HepG2 (cell line): Measurements from ENCODE around the gene ARHGEF6. TPM values are rescaled to one million over a fixed set of nuclear protein-coding genes. Genes with fewer than 3 reads are reported as not detected.

Source experiments
- ATAC-seq: fragments of 200-7000 bp; cut with Tn5 transposase; 3 replicates; pipeline ENCODE4 v1.9.1; 2020; ENCODE audit warnings: mild to moderate bottlenecking, moderate library complexity
- BruUV-seq: library from RNA; stranded (reverse); fragments of 400-500 nt; replicated peaks from 2 replicates; lab custom pipeline; 2021; lab: Mats Ljungman, UMichigan
- CTCF ChIA-PET: fragments of 300-600 bp; formaldehyde crosslinking; extraction: SDS; loops from one replicate; lab custom pipeline; 2021; ENCODE audit warnings: low total read pairs, inconsistent platforms, low intra/inter-chr PET ratio; lab: Yijun Ruan, JAX
- POLR2A ChIA-PET: fragments of 350-600 bp; sonication (Branson Sonifier 250); formaldehyde crosslinking; loops from one replicate; lab custom pipeline; 2020; ENCODE audit warnings: antibody characterized with exemption, inconsistent platforms; lab: Yijun Ruan, JAX
- DNase-seq: peaks from one replicate; pipeline ENCODE4 v3.0.0-alpha.2; 2015; ENCODE audit warnings: low spot score
- FAIRE-seq: peaks from 3 replicates; lab custom pipeline; 2011; peaks lifted over from hg19 to GRCh38; lab: Jason Lieb, UNC
- H2AFZ ChIP-seq: one replicate; pipeline ENCODE4 v1.6.1; 2011; ENCODE audit warnings: low read length, inconsistent platforms
- H3K27ac ChIP-seq: fragments of 300-600 bp; 3 replicates; pipeline ENCODE4 v1.8.0; 2011; ENCODE audit warnings: mixed run types, mild to moderate bottlenecking, mixed read lengths, low read length, inconsistent platforms; ENCODE audit not compliant: insufficient read depth; ENCODE audit errors: extremely low read length
- H3K27me3 ChIP-seq, 2 experiments: fragments of 200-600 bp in 1 of 2; 2 replicates in 1 of 2; 3 replicates in 1 of 2; pipeline versions ENCODE4 v1.6.0 to v1.8.0; 2011; ENCODE audit warnings: low read length in 2 of 2, mild to moderate bottlenecking in 2 of 2, moderate library complexity in 2 of 2, inconsistent platforms in 1 of 2; ENCODE audit not compliant: insufficient read depth in 2 of 2, control insufficient read depth in 1 of 2
- H3K36me3 ChIP-seq, 2 experiments: fragments of 200-600 bp in 1 of 2; replicated peaks in 1 of 2; 2 replicates in 1 of 2; 3 replicates in 1 of 2; pipeline versions ENCODE4 v1.5.1 to v1.8.0; 2011; ENCODE audit warnings: low read length in 2 of 2, inconsistent platforms in 1 of 2; ENCODE audit not compliant: insufficient read depth in 2 of 2, control insufficient read depth in 1 of 2
- H3K4me1 ChIP-seq: 2 replicates; pipeline ENCODE4 v1.5.1; 2012; ENCODE audit warnings: low read length, inconsistent platforms; ENCODE audit not compliant: insufficient read depth
- H3K4me2 ChIP-seq: 2 replicates; pipeline ENCODE4 v1.6.0; 2011; ENCODE audit warnings: low read depth, low read length, inconsistent platforms
- H3K4me3 ChIP-seq, 3 experiments: fragments of 200-600 bp in 1 of 3; sonication (generic), shearing (Covaris generic) in 1 of 3; replicated peaks in 1 of 3; 2 replicates each; pipeline ENCODE4 v1.5.1; 2011 to 2016; ENCODE audit warnings: low read length in 3 of 3, inconsistent platforms in 2 of 3, low read depth in 2 of 3, mild to moderate bottlenecking in 2 of 3, control low read depth in 1 of 3, mixed read lengths in 1 of 3; ENCODE audit not compliant: insufficient read depth in 1 of 3
- H3K79me2 ChIP-seq: one replicate; pipeline ENCODE4 v1.6.1; 2011; ENCODE audit warnings: low read length, inconsistent platforms; ENCODE audit not compliant: insufficient read depth
- H3K9ac ChIP-seq: 2 replicates; pipeline ENCODE4 v1.6.0; 2011; ENCODE audit warnings: mild to moderate bottlenecking, low read depth, low read length, inconsistent platforms; ENCODE audit not compliant: insufficient read depth
- H3K9me3 ChIP-seq: 2 replicates; pipeline ENCODE4 v1.5.1; 2012; ENCODE audit warnings: mild to moderate bottlenecking, low read length
- H4K20me1 ChIP-seq: 2 replicates; pipeline ENCODE4 v1.6.0; 2011; ENCODE audit warnings: inconsistent platforms, mild to moderate bottlenecking, low read length, moderate library complexity; ENCODE audit not compliant: insufficient read depth
- HMG20B ChIP-seq: conservative IDR thresholded peaks from 2 replicates; pipeline ENCODE4 v1.6.1; 2016; ENCODE audit warnings: missing genetic modification reagents, missing compliant biosample characterization
- HNRNPUL1 ChIP-seq: fragments of 200-400 bp; formaldehyde crosslinking; IDR thresholded peaks from 2 replicates; pipeline ENCODE4 v1.6.1; 2017; ENCODE audit warnings: low read depth, mild to moderate bottlenecking, low read length, moderate library complexity
- SOX6 ChIP-seq, 2 experiments: fragments of 450-650 bp in 1 of 2; sonication (generic) in 1 of 2; formaldehyde crosslinking in 1 of 2; IDR thresholded peaks; 2 replicates each; pipeline versions ENCODE4 v1.4.0 to v1.6.1; 2017 to 2020; ENCODE audit warnings: antibody characterized with exemption in 1 of 2, mild to moderate bottlenecking in 1 of 2, missing genetic modification reagents in 1 of 2
- ZHX2 ChIP-seq, 2 experiments: sonication (generic) in 1 of 2; formaldehyde crosslinking in 1 of 2; IDR thresholded peaks; 2 replicates each; pipeline versions ENCODE4 v1.6.1 to v1.9.0; 2014 to 2022; ENCODE audit warnings: antibody characterized with exemption in 1 of 2, borderline replicate concordance in 1 of 2, inconsistent platforms in 1 of 2, low read depth in 1 of 2, missing genetic modification reagents in 1 of 2
- ZNF747 ChIP-seq: sonication (generic); formaldehyde crosslinking; IDR thresholded peaks from 2 replicates; pipeline ENCODE4 v1.8.1; 2023; ENCODE audit warnings: missing genetic modification reagents, mild to moderate bottlenecking, borderline replicate concordance
- ZSCAN22 ChIP-seq: sonication (generic); formaldehyde crosslinking; IDR thresholded peaks from 2 replicates; pipeline ENCODE4 v1.4.0; 2020; ENCODE audit warnings: mild to moderate bottlenecking, missing genetic modification reagents
- ZSCAN25 ChIP-seq: sonication (generic); formaldehyde crosslinking; IDR thresholded peaks from 2 replicates; pipeline ENCODE4 v1.8.0; 2022; ENCODE audit warnings: mild to moderate bottlenecking, missing genetic modification reagents
- WGBS: methylation state at CpG from one replicate; pipeline ENCODE4 v1.1.6; 2017; ENCODE audit warnings: low lambda C conversion rate; 5-methylcytosine and 5-hydroxymethylcytosine counted together
- in situ Hi-C: cut with HindIII; loops from 2 replicates; pipeline ENCODE4 v1.10.0; 2017; ENCODE audit warnings: low pct_unique_long_range_greater_than_20kb; ENCODE audit not compliant: extremely low pct_ligation_motif_present
- intact Hi-C: fragments of 100-400 bp; cut with micrococcal nuclease; formaldehyde crosslinking; loops from one replicate; pipeline ENCODE4 v1.10.0; 2022; ENCODE audit not compliant: unreplicated experiment
- polyA plus RNA-seq, 8 experiments: library from polyadenylated mRNA; depleted of rRNA in 3 of 8; stranded (reverse) in 7 of 8; unstranded in 1 of 8; fragments of >200 nt; fragmentation: Illumina TruSeq in 4 of 8; extraction: Trizol in 4 of 8; gene quantifications; 2 replicates each; pipeline versions ENCODE4 v1.2.1 to v1.2.3, GENCODE V29; 2011 to 2016; ENCODE audit warnings: low read depth in 4 of 8, missing spikeins in 1 of 8, mixed read lengths in 1 of 8; ENCODE audit not compliant: insufficient read depth in 1 of 8
- total RNA-seq, 5 experiments: library from RNA; depleted of rRNA; stranded (reverse); fragments of >200 nt; fragmentation: Illumina TruSeq; extraction: Trizol; gene quantifications; 2 replicates each; pipeline ENCODE4 v1.2.3, GENCODE V29; 2016; ENCODE audit warnings: low read depth in 1 of 5

ARHGEF6 gene
- total and polyA plus RNA-seq, 2 of the 13 experiments (the other 11 are each of a cell fraction or from before 2014, with no cell fraction given), result 0.03 TPM; not detected in 1

GRCh38 chrX:136679531-136679930 is 101.2 kb downstream of the ARHGEF6 start (continued):
- no peak for TF ChIP-seq ZHX2 (IDR thresholded peaks at IDR 0.05; ENCODE audit: low read depth)
- TF ChIP-seq ZHX2 (CRISPR knock-in tag; IDR thresholded peaks at IDR 0.05; ENCODE audit: borderline replicate concordance), result no peak
- TF ChIP-seq, all 625 proteins: peak for 0

GRCh38 chrX:136674270-136674985 is 106.3 kb downstream of the ARHGEF6 start:
- CTCF ChIA-PET, result no interaction called here
- in situ Hi-C loops (no loop called here), intact Hi-C loops (no loop called here)
- FAIRE-seq (no peak), ATAC-seq (no peak), DNase-seq (no peak)
- no peak overlapping the region for H2AFZ ChIP-seq
- no peak overlapping the region for H3K4me3 ChIP-seq
- H4K20me1 ChIP-seq, result no peaks in the 10 kb centered on the region
- no peaks in the 10 kb centered on the region for H3K79me2 ChIP-seq
- H3K27ac ChIP-seq, result no peak overlapping the region
- H3K27me3 ChIP-seq, result no peaks in the 10 kb centered on the region
- H3K9me3 ChIP-seq, result no peaks in the 10 kb centered on the region
- 10% methylated on average over 5 of the region's 5 CpGs for WGBS
- H3K4me1 ChIP-seq, result no peaks in the 10 kb centered on the region
- TF ChIP-seq SOX6 (IDR thresholded peaks at IDR 0.05), result no peak
- no peak for TF ChIP-seq SOX6 (CRISPR knock-in tag; IDR thresholded peaks at IDR 0.05)
- no peak for TF ChIP-seq ZSCAN25
- TF ChIP-seq ZSCAN22 (CRISPR knock-in tag), result no peak
- TF ChIP-seq HNRNPUL1, result no peak
- no peak for TF ChIP-seq ZNF747
- no peak for TF ChIP-seq HMG20B
- TF ChIP-seq, all 625 proteins: peak for 0
- POLR2A ChIA-PET, result no interaction called here
- Histone ChIP-seq H3K9ac (no peak overlapping the region), H3K4me2 (no peak overlapping the region), H3K36me3 (no peaks in the 10 kb centered on the region)
- BruUV-seq, result no TSS peak
